Adipose tissue (tissue), 3 donors: Measurements from ENCODE around the gene CAPN2. TPM values are rescaled to one million over a fixed set of nuclear protein-coding genes. Genes with fewer than 3 reads are reported as not detected.

Experiments
- H3K27ac ChIP-seq: one replicate; pipeline ENCODE4 v1.5.1; 2013; ENCODE audit warnings: low read depth, low read length
- WGBS, 3 donors: extraction: QIAGEN DNeasy Blood & Tissue Kit; methylation state at CpG; one replicate each; pipeline ENCODE4 v1.1.7; 2013; 5-methylcytosine and 5-hydroxymethylcytosine counted together
- polyA plus RNA-seq, 3 donors: library from polyadenylated mRNA; stranded (reverse); fragments of 200-250 nt; gene quantifications; one replicate each; pipeline ENCODE4 v1.2.3, GENCODE V29; 2013
- donor health status: healthy with polysubstance abuse.
- donor health status: Bipolar disorder and iron deficiency.
- donor health status: healthy.

Gene CAPN2
- polyA plus RNA-seq, 3 donors, result 36.2 to 179 (median 115) TPM

- WGBS, 3 donors, result 6 to 13% (median 8%) methylated on average over 51 to 61 of the region's 61 CpGs
- no peak overlapping the region for H3K27ac ChIP-seq
Observed at GRCh38 chr1:223748773-223749733, 36.7 kb downstream of the CAPN2 start.

- 84 to 95% (median 93%) methylated on average over 13 of the region's 13 CpGs for WGBS, 3 donors
- H3K27ac ChIP-seq, result no peak overlapping the region
Observed at GRCh38 chr1:223750730-223751570, 38.6 kb downstream of the CAPN2 start.

GRCh38 chr1:223751696-223752095 lies 39.4 kb downstream of the CAPN2 start:
- WGBS, 3 donors, result 82 to 96% (median 89%) methylated on average over 4 of the region's 4 CpGs

GRCh38 chr1:223752721-223753515 lies 40.6 kb downstream of the CAPN2 start:
- WGBS, 3 donors, result 66 to 88% (median 82%) methylated on average over 15 of the region's 15 CpGs
- no peak overlapping the region for H3K27ac ChIP-seq

More at GRCh38 chr1:223751696-223752095, 39.4 kb downstream of the CAPN2 start:
- no peak overlapping the region for H3K27ac ChIP-seq

- 87 to 95% (median 91%) methylated on average over 17 of the region's 17 CpGs for WGBS, 3 donors
- H3K27ac ChIP-seq, result no peak overlapping the region
Observed at GRCh38 chr1:223754681-223755431, 42.5 kb downstream of the CAPN2 start.

- no peak overlapping the region for H3K27ac ChIP-seq
- 85 to 94% (median 87%) methylated on average over 9 of the region's 9 CpGs for WGBS, 3 donors
Observed at GRCh38 chr1:223755432-223755792, 43.1 kb downstream of the CAPN2 start.

- no peak overlapping the region for H3K27ac ChIP-seq
- WGBS, 3 donors, result 80 to 87% (median 85%) methylated on average over 13 of the region's 13 CpGs
Observed at GRCh38 chr1:223755992-223756775, 43.8 kb downstream of the CAPN2 start.

GRCh38 chr1:223756806-223757700 lies 44.7 kb downstream of the CAPN2 start:
- no peak overlapping the region for H3K27ac ChIP-seq
- 90 to 91% (median 91%) methylated on average over 20 of the region's 20 CpGs for WGBS, 3 donors

- H3K27ac ChIP-seq, result no peak overlapping the region
- WGBS, 3 donors, result 93 to 95% (median 94%) methylated on average over 9 of the region's 9 CpGs
Observed at GRCh38 chr1:223758734-223759133, 46.4 kb downstream of the CAPN2 start.

GRCh38 chr1:223759273-223759672 lies 46.9 kb downstream of the CAPN2 start:
- WGBS, 3 donors, result 87 to 89% (median 88%) methylated on average over 13 of the region's 13 CpGs
- no peak overlapping the region for H3K27ac ChIP-seq

GRCh38 chr1:223760833-223761232 lies 48.5 kb downstream of the CAPN2 start:
- H3K27ac ChIP-seq, result no peak overlapping the region
- WGBS, 3 donors, result 75 to 83% (median 75%) methylated on average over 6 of the region's 6 CpGs

- H3K27ac ChIP-seq, result no peak overlapping the region
- 57 to 89% (median 58%) methylated on average over 7 of the region's 7 CpGs for WGBS, 3 donors
Observed at GRCh38 chr1:223761411-223761810, 49.1 kb downstream of the CAPN2 start.

- H3K27ac ChIP-seq, result no peak overlapping the region
- 86 to 97% (median 91%) methylated on average over 5 of the region's 5 CpGs for whole genome bisulfite sequencing, 3 donors
Observed at GRCh38 chr1:223763251-223763650, 50.9 kb downstream of the CAPN2 start.

GRCh38 chr1:223763881-223764280 lies 51.5 kb downstream of the CAPN2 start:
- no peak overlapping the region for H3K27ac ChIP-seq
- 93 to 97% (median 95%) methylated on average over 5 of the region's 5 CpGs for WGBS, 3 donors

GRCh38 chr1:223765036-223765718 lies 52.8 kb downstream of the CAPN2 start:
- H3K27ac ChIP-seq, result no peak overlapping the region

More at GRCh38 chr1:223765036-223765718, 52.8 kb downstream of the CAPN2 start:
- 54 to 72% (median 68%) methylated on average over 9 of the region's 9 CpGs for WGBS, 3 donors
